ENCODE data around the gene ZNHIT2.

ZNHIT2 gene

GRCh38 chr11:65071907-65072630 lies 45.4 kb downstream of the ZNHIT2 start:
- no peak for DNase-seq (ENCODE audit: low spot score)

- no peak for DNase-seq (ENCODE audit: low spot score)
Measured at GRCh38 chr11:65069217-65069616, 48.3 kb downstream of the ZNHIT2 start.

- no peak for DNase-seq (ENCODE audit: low spot score)
Measured at GRCh38 chr11:65067446-65067845, 50.1 kb downstream of the ZNHIT2 start.

- DNase-seq (ENCODE audit: low spot score), result no peak
Measured at GRCh38 chr11:65066805-65067291, 50.7 kb downstream of the ZNHIT2 start.

Data from CD4-positive, alpha-beta T cell treated with Interleukin-6 at 100 ng/mL for 8 hours (primary cell).